Stimulated activated CD8-positive, alpha-beta memory T cell treated with anti-CD3 and anti-CD28 coated beads, Interleukin-12 subunit alpha, Interleukin-12 subunit beta, amount 100 ng/mL, for 24 hours (primary cell): ENCODE results near the gene SETSIP.
A peak's percentile ranks its signal among the peaks of the same experiment; 100 is the strongest.
"Not testable (repeated sequence)": the region's sequence is repeated elsewhere in the genome, so short reads cannot be mapped to it uniquely, and the experiment has no call there.

Source experiments
- DNase-seq: peaks from one replicate; pipeline ENCODE4 v3.0.0-alpha.2; 2020; ENCODE audit errors: extremely low read depth

SETSIP gene

DNA sequence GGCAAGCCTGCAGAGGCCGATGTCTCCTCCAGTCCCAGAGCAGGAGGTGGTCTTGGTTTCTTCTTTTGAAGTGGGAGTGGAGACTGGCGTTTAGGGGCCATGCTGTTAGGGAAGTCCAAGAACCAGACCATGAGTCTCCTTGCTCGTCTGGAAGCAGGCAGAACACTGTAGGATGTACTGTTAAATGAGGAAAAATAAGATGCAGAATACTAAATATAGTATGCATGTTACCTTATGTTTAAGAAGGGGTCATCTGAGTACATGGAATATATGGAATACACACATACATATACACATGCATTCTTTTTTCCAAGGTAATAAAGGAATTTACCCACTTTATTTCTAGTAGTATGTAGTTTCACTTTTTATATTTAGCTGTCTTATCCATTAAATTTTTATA, at the start of gene SETSIP:
Gene SETSIP, minus strand, starts transcription at position 101 of the 400 bp plus-strand sequence. Its CDS starts 0 bp downstream, at position 101.
- DNase-seq = no peak

GRCh38 chr1:92123868-92124267, 48.7 kb upstream of the SETSIP start:
- DNase-seq = no peak

- DNase-seq = no peak
These were observed 43.6 kb upstream of the SETSIP start for GRCh38 chr1:92118826-92119225.

DNA sequence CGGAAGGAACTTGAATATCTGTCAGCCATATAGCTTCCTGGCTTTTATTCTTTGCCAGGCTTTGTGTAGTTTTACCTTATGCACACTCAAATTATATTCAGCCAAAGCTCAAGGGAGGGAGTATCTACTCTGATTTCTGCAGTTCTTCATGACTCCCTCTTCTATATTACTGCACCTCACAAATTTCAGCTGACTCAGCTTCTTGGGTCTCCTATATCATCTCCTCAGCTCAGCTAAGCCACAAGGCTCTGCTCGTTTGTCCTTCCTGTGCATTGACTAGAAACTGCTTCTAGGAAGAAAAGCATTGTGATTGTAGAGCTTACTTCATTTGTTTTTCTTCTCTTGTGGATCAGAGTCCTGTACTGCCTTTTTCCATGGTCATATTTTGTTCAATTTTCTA, 42.3 kb upstream of the SETSIP start:
- no peak for DNase-seq

- no peak for DNase-seq
These were observed 33.4 kb upstream of the SETSIP start for GRCh38 chr1:92108631-92109030.

DNA sequence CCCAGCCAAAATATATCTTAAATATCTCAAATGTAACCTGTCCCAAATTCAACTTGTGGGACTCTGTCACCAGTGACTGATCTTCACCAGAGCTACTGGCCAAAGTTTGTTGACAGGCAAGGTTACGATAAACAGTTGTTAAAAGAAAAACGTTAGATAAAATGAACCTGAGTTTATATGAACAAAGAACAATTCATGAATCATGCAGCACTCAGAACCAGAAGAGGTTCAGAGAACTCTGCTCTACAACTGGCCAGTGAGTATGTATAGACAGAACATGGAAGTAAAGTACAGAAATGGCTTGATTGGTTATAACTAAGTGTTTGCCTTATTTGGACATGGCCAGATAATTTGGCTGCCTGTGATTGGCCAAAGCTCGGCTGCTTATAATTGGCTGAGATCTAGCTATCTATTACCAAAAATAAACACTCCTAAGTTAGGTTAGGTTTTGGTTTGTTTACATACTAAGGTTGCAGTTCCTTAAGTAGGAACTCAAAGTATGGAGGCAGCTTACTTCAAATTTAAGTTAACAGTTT, 30.4 kb upstream of the SETSIP start:
- no peak for DNase-seq

- DNase-seq = no peak
These were observed 21.1 kb upstream of the SETSIP start for GRCh38 chr1:92096317-92096716.

- no peak for DNase-seq
These were observed 20.7 kb upstream of the SETSIP start for GRCh38 chr1:92095874-92096273.

GRCh38 chr1:92094595-92094994, 19.4 kb upstream of the SETSIP start:
- no peak for DNase-seq

- DNase-seq = no peak
These were observed 18.9 kb upstream of the SETSIP start for GRCh38 chr1:92094090-92094489.

DNA sequence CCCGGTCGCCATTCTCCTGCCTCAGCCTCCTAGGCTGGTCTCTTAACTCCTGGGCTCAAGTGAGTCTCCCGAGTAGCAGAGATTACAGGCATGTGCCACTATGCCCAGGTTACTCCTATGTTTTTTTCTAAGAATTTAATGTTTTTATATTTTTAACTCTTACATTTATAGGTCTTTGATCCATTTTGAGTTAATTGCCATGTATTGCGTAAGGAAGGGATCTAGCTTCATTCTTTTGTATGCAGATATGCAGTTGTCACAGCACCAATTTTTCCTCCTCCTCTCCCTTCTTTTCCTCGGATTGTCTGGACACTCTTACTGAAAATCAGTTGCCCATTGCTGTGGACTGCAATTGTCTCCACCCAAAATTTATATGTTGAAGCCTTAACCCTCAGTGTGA, 16.4 kb upstream of the SETSIP start:
- no peak for DNase-seq

- DNase-seq = no peak
These were observed 12.3 kb upstream of the SETSIP start for GRCh38 chr1:92087542-92087941.

DNA sequence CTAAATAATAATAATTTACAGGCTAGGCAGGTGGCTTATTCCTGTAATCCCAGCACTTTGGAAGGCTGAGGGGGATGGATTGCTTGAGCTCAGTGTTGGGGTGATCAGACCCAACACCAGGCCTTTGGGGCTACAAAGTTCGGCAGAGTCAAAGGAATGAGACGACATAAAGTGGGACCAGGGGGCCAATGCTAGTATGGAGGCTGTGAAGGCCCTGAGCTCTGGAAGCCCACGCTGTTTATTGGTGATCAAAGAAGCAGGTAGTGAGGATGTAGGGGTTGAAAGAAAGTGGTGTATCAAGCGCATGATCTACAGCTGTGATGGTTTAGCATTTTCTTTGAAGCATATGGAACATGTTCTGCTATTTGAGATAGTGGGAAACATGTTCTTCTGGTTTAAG, 10.5 kb upstream of the SETSIP start:
- DNase-seq = no peak

DNA sequence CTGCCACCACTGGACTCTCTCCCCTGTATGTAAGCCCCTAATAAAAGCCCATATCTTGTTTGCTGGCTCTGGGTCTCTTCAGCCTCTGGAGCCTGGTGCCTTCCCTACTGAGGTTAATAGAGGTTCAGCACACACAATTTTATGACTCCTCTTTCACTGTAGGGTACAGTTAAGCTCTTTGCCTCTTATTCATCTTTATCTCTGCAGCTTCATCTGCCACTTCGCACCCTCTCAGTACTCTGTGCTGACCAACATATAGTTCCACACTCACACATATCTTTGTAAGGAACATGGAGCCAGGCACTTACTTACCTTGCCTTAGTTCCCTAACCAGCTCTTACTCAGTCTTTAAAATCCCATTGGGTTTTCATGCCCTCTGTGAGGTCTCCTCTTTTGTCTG, 9.4 kb upstream of the SETSIP start:
- no peak for DNase-seq

DNA sequence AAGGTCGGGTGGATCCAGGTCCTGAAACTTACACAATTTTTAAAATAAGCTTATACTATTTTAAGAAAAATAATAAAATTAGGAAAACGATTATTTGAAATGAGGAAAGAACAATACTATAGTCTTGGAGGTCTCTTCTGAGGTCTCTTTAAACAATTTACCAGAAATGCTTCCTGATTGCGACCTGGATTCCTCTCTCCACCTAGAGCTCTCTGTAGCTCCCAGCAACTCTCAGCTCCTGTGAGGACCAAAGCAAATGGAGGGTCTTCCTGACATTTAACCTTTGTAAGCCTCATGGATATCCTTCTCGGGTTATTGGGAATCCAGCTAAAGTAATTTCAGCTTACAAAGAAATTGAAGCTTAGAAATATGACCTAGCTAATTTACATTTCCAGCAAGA, 5.8 kb upstream of the SETSIP start:
- no peak for DNase-seq

- peak; percentile 60 for DNase-seq
These were observed 5.1 kb upstream of the SETSIP start, which contains the start of gene BTBD8 for GRCh38 chr1:92080128-92080985. Gene BTBD8 (plus strand): TSS chr1:92080345. CDS start chr1:92080572, 227 bp downstream.

DNA sequence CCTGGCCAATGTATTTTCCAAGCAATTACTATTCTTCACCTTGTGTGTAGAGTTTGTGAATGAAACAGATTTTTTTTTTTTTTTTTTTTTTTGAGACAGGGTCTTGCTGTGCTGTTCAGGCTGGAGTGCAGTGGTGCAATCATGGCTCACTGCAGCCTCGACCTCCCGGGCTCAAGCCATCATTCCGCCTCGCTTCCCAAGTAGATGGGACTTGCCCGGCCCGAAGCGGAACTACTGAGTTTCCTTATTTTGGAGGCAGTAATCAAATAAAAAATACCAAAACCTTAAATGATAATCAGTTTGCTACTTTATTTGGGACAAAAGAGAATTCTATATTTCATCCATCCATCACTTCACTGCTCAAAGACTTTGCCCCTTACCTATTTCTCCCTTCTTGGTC, 4.2 kb upstream of the SETSIP start:
- no peak for DNase-seq

GRCh38 chr1:92078077-92078476, 2.9 kb upstream of the SETSIP start:
- not testable (repeated sequence) for DNase-seq

DNA sequence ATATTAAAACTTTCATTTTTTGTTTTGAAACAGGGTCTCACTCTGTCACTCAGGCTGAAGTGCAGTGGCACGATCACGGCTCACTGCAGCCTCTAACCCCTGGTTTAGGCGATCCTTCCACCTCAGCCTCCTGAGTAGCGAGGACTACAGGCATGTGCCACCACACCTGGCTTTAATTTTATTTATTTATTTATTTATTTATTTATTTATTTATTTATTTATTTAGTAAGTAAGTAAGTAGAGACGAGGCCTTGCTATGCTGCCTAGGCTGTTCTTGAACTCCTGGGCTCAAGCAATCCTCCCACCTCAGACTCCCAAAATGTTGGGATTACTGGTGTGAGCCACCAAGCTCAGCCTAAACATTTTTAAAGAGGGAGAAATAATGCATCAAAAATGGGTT, 1.2 kb upstream of the SETSIP start:
- DNase-seq = no peak

GRCh38 chr1:92074446-92074845, 765 bp downstream of the SETSIP start:
- not testable (repeated sequence) for DNase-seq

DNA sequence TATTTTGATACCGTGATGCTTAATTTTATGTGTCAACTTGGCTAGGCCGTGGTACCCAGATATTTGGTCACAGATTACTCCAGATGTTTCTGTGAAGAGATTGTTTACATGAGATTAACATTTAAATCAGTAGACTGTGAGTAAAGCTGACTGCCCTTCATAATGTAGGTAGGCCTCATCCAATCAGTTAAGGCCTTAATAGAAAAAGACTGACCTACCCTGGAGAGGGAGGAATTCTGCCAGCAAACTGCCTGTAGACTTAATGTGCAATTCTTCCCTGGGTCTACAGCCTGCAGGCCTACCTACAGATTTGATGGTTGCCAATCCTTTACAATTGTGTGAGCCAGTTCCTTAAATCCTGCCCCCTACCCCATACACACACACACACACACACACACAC, 4.3 kb downstream of the SETSIP start:
- DNase-seq = no peak

GRCh38 chr1:92066321-92066720, 8.9 kb downstream of the SETSIP start:
- DNase-seq = no peak

DNA sequence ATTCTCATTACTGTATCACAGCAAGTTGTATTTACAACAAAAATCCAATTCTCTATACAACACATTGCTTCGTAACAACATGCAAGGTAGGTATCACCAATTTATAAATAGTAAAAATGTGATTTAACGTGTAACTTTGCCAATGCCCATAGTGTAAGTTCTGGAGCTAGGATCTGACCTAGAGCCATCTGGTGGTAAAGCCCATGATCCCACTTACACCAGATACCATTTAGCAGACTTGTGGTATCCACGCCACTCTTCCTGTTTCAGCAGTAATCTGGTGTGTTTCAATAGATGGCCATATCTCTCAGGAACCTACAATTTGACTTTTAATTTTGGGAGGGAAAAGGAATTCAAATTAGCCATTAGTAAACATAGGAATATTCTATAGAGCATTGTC, 10.2 kb downstream of the SETSIP start:
- DNase-seq = no peak
